Stimulated activated effector memory CD8-positive, alpha-beta T cell treated with anti-CD3 and anti-CD28 coated beads, Interleukin-12 subunit alpha, Interleukin-12 subunit beta, amount 100 ng/mL, for 72 hours (primary cell): Measurements from ENCODE around the gene RBM23.
A peak's percentile ranks its signal among the peaks of the same experiment; 100 is the strongest.
"Not testable (repeated sequence)": the region's sequence is repeated elsewhere in the genome, so short reads cannot be mapped to it uniquely, and the experiment has no call there.

Experiments
- ATAC-seq: fragments of 150-1000 bp; cut with Tn5 transposase; 2 replicates; pipeline ENCODE4 v1.10.0; 2021
- DNase-seq, 2 donors: peaks; one replicate each; pipeline ENCODE4 v3.0.0; 2021 to 2022; ENCODE audit warnings: low spot score in 2 of 2
- H3K27ac Mint-ChIP-seq: one replicate; pipeline ENCODE4 v1.8.0; 2022; ENCODE audit warnings: mild to moderate bottlenecking, mixed read lengths
- H3K36me3 Mint-ChIP-seq: one replicate; pipeline ENCODE4 v1.8.0; 2022; ENCODE audit warnings: mild to moderate bottlenecking, mixed read lengths
- H3K4me1 Mint-ChIP-seq: one replicate; pipeline ENCODE4 v1.8.0; 2022; ENCODE audit warnings: mixed read lengths
- H3K4me3 Mint-ChIP-seq: one replicate; pipeline ENCODE4 v1.8.0; 2022; ENCODE audit warnings: mild to moderate bottlenecking, mixed read lengths
- H3K9me3 Mint-ChIP-seq: one replicate; pipeline ENCODE4 v1.8.0; 2022; ENCODE audit warnings: mixed read lengths

The RBM23 gene

DNA sequence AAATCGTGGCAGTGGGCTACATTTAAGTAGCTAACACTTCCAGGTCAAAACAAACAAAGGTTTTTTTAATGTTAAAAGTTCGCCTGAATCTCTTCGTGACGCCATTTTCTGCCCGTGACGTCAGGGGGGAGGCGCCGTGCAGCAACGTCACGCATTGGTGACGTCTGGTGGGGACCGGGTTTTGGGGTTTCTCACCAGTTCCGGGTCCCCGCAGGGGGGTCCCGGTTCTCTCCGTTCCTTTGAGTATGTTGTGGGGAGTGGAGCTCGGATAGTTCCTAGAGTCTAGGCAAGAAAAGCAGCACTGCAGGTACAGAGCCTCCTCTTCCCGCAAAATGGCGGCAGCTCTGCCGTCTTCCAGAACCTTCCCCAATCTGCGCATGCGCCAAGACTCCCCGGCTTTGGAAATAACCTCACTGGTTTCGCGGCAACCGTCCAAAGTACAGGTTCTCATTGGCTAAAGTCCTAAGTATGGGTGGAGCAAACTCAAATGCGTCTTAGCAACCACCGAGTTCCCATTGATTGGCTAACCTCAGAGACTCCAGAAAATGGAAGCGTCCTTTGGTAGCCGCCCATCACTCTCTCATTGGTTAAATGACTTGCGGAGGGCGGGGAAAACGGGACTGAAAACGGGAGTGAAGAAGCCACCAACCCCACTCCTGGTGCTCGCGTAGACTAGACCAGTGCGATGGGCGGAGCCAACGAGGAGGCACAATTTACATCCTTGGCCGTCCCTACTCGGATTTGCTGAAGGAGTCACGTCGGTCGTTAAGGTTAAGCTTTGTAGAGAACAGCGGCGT, at the start of gene RBM23:
Gene RBM23 (minus strand): TSS at position 346 of the 797 bp plus-strand sequence.
- DNase-seq (peak; percentile 99 to 100), ATAC-seq (peak; percentile 95)
- H3K27ac Mint-ChIP-seq, result peak within 1 kb of the TSS; percentile 100
- H3K4me3 Mint-ChIP-seq, result peak within 1 kb of the TSS; percentile 93
- H3K9me3 Mint-ChIP-seq, result no peaks in the 10 kb centered on the region
- peaks cover 98% of the 10 kb centered on the region for H3K36me3 Mint-ChIP-seq
- H3K4me1 Mint-ChIP-seq, result peaks cover 20% of the 10 kb centered on the region

DNA sequence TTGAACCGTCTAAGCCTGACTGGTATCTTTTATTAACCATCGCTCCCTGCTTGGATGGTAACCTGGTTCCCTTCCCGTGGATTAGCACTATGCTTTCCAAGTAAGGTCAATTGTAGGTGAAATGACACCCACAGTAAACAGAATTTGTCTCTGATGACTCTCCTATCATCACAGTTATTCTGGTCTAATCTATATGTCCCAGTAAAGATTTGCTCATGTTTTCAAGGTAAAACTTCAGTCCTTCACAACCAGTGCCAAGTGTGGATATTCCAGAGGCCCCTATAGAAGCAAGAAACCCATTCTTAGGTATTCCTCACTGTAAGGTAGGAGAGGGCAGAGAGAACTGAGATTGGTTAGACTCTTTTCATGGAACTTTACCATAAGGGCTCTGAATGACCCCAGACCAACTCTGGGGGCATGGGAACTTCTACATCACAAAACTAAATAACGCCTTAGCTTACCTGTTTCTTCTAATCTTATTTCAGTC, 47.9 kb upstream of the RBM23 start:
- no peaks in the 10 kb centered on the region for H3K9me3 Mint-ChIP-seq
- H3K36me3 Mint-ChIP-seq, result no peaks in the 10 kb centered on the region
- no peak for DNase-seq
- no peaks in the 10 kb centered on the region for H3K4me1 Mint-ChIP-seq
- no peak overlapping the region for H3K4me3 Mint-ChIP-seq
- no peak overlapping the region for H3K27ac Mint-ChIP-seq
- no peak for ATAC-seq

DNA sequence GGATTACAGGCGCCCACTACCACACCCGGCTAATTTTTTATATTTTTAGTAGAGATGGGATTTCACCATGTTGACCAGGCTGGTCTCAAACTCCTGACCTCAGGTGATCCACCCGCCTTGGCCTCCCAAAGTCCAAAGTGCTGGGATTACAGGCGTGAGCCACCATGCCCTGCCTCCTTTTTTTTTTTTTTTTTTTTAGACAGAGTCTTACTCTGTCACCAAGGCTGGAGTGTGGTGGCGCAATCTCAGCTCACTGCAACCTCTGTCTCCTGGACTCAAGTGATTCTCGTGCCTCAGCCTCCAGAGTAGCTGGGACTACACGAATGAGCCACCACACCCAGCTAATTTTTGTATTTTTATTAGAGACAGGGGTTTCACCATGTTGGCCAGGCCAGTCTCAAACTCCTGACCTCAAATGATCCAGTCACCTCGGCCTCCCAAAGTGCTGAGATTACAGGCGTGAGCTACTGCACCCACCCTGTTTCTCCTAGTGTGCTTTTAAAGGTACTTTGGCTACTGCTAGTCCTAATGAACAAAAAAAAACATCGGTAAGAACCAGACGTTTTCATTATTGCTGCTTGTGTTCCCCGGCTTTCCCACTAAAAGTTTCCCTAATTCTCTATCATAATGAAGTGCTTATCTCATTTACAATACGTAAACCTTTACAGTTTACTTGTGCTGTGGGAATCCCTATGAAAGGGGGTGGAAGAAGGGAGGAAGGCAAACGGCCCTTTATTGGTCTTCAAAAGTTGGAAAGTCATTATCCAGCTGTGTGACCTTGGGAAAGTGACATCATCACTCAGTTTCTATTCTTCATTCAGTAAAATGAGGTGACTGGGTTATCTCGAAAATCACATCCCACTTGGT, 47.2 kb upstream of the RBM23 start:
- not testable (repeated sequence) for ATAC-seq, DNase-seq, H3K9me3 Mint-ChIP-seq, H3K4me1 Mint-ChIP-seq, H3K36me3 Mint-ChIP-seq, H3K27ac Mint-ChIP-seq, H3K4me3 Mint-ChIP-seq

DNA sequence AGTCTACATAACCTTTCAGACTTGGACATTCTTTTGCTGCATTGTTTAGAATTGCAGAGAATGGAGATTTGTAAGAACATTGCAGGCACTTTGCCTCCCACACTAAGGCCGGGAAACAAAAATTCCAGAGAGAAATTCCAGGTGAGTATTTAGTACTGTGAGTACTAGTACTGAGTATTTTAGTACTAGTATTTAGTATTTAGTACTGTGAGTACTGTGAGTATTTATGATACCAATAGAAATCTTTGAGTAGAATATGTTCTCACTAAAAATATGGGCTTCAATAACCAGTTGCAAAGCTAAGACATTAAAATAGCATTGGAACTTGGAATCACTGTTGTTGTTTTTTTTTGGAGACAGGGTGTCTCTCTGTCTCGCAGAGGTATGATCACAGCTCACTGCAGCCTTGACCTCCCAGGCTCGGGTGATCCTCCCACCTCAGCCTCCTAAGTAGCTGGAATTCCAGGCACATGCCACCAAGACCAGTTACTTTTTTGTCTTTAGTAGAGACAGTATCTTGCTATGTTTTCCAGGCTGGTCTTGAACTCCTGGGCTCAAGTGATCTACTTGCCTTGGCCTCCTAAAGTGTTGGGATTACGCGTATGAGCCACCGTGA, 43.2 kb upstream of the RBM23 start:
- no peaks in the 10 kb centered on the region for H3K4me1 Mint-ChIP-seq
- H3K4me3 Mint-ChIP-seq, result no peak overlapping the region
- no peaks in the 10 kb centered on the region for H3K36me3 Mint-ChIP-seq
- DNase-seq (no peak), ATAC-seq (no peak)
- H3K27ac Mint-ChIP-seq, result no peak overlapping the region
- no peaks in the 10 kb centered on the region for H3K9me3 Mint-ChIP-seq

DNA sequence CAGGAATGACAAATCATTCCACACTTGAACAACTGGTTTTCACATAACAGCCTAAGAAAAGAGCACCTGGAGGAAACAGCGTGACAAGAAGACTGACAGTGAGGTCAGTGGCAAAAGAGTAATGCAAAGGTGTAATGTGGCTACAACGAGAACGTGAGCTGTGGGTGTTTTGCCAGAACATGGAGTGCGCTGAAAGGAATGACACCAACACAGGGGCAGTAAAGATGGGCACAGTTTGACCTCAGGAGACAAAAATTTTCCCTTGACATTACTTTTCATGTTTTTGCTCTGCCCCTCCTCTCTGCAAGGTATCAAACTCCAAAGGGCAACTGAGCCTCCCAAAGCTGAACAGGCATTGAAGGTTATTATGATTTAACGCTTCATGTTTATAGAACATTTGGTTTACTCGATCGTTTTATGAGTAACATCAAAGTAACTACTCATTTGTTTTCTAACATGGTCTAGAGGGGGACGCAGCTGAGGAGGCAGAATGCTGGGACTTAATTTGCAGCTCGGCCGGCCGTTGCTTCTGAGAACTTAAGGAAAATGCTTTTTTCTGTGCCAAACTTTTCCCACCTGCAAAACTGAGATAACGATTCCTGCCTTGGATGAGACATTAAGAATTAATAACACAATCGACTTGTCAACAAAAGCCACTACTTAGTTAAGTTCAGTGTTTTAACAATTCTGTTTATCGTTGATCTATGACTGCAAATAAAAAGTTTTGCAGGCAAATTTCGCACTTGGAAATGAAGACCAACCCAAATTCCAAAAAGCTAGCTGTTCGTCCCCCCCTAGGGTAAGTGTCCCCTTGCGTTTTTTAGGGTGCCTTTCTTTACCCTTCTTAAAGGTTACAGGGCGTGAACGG, 37.0 kb upstream of the RBM23 start:
- Mint-ChIP-seq H3K27ac (peak overlapping the region; percentile 93), H3K4me3 (peak overlapping the region; percentile 89), H3K9me3 (no peaks in the 10 kb centered on the region), H3K4me1 (peaks cover 13% of the 10 kb centered on the region), H3K36me3 (peaks cover 41% of the 10 kb centered on the region)
- no peak for DNase-seq
- ATAC-seq, result no peak

DNA sequence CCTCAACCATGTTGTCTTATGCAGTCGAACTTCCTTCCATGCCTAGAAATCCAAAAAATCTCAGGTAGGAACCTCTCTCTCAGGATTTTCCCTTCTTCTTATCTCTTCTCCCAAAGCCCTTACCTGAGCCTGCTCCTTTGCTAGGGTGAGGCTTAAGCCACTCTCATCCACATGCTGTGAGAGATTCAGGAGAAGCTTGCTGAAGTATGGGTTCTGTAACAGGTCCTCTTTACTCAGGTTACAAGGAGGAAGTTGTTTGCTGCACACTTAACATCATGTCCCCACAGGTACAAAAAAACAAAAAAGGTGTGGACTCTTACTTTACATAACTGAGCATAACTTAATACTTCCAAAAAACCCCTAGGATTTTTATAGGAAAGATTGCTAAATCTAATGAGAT, 33.5 kb upstream of the RBM23 start:
- Mint-ChIP-seq H3K27ac (no peak overlapping the region), H3K36me3 (peaks cover 76% of the 10 kb centered on the region), H3K4me1 (peaks cover 13% of the 10 kb centered on the region), H3K4me3 (no peak overlapping the region), H3K9me3 (no peaks in the 10 kb centered on the region)
- ATAC-seq (no peak), DNase-seq (no peak)

DNA sequence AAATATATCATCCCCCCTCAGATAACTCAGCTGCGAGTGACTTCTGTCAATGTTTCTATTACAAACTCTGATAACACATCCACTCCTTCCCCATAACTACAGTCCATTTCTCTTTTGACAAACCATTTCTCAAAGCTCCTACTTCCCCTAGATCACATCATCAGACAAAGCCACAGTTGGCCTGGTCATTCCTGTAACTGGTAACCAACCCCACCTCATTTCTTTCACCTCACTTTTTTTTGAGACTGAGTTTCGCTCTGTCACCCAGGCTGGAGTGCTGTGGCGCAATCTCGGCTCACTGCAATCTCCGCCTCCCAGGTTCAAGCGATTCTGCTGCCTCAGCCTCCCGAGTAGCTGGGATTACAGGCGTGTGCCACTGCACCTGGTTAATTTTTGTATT, 32.8 kb upstream of the RBM23 start:
- not testable (repeated sequence) for H3K27ac Mint-ChIP-seq, H3K4me3 Mint-ChIP-seq, ATAC-seq, H3K9me3 Mint-ChIP-seq, DNase-seq
- Mint-ChIP-seq H3K4me1 (peaks cover 13% of the 10 kb centered on the region), H3K36me3 (peaks cover 82% of the 10 kb centered on the region)

DNA sequence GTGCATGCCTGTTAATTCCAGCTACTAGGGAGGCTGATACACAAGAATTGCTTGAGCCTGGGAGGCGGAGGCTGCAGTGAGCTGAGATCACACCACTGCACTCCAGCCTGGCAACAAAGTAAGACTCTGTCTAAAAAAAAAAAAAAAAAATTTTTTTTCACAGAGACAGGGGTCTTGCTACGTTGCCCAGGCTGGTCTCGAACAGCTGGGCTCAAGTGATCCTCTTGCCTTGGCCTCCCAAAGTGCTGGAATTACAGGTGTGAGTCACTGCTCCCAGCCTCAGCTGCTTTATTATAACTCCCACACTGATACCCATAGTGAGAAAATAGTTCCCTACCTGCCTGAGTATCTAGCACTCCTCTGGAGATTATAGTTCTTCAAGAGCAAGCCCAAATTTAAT, 26.7 kb upstream of the RBM23 start:
- ATAC-seq, result no peak

DNA sequence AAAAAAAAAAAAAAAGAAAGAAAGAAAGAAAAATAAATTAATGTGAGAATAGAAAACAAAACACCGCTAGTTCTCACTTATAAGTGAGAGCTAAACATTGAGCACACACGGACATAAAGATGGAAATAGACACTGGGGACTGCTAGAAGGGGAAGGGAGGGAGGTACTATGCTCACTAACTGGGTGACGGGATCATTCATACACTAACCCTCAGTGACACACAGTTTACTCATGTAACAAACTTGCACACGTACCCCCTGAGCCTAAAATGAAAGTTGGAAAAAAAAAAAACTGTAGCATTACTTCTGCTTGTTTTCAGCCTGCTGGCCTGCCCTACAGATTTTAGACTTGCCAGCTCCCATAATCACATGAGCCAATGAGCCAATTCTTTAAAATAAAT, 20.7 kb upstream of the RBM23 start:
- Mint-ChIP-seq H3K27ac (no peak overlapping the region), H3K4me3 (no peak overlapping the region), H3K36me3 (peaks cover 21% of the 10 kb centered on the region), H3K4me1 (no peaks in the 10 kb centered on the region), H3K9me3 (no peaks in the 10 kb centered on the region)
- DNase-seq (no peak), ATAC-seq (no peak)

More for the DNA sequence above, 26.7 kb upstream of the RBM23 start:
- no peak for DNase-seq
- Mint-ChIP-seq H3K27ac (no peak overlapping the region), H3K4me3 (no peak overlapping the region), H3K4me1 (no peaks in the 10 kb centered on the region), H3K9me3 (no peaks in the 10 kb centered on the region), H3K36me3 (peaks cover 67% of the 10 kb centered on the region)

DNA sequence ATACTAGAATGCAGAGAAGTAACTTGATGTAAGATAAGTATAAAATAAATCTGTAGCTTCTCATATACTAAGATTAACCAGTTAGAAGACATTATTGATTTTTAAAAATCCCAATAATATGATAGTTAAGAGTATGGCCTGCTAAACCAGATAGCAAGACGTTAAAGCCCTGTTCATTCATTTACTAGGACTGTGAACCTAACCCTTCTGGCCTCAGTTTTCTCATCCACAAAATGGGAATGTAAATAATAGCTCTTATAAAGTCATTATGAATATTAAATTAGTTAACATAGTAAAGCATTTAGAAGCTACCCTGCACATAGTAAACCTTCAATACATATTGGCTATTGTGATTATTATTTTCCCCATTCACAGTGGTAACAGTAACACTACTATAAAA, 16.2 kb upstream of the RBM23 start:
- no peak overlapping the region for H3K27ac Mint-ChIP-seq
- DNase-seq (no peak), ATAC-seq (no peak)
- H3K4me1 Mint-ChIP-seq, result no peaks in the 10 kb centered on the region
- H3K4me3 Mint-ChIP-seq, result no peak overlapping the region
- no peaks in the 10 kb centered on the region for H3K9me3 Mint-ChIP-seq
- peaks cover 11% of the 10 kb centered on the region for H3K36me3 Mint-ChIP-seq

DNA sequence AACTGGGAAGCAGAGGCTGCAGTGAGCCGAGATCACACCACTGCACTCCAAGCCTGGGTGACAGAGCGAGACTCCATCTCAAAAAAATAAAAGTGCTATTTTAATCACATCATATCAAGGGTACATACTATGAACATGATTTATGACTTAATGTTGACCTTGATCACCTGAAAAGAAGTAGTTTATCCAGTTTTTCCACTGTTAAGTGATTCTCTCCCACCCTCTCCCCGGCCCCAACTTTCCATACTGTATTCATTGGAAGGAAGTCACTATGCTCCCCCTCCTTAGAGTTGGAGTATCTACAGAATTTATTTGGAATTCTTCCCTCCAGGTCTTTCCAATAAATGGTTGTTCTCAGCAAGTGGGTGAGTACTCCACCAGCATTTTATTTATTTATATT, 13.2 kb upstream of the RBM23 start:
- peaks cover 20% of the 10 kb centered on the region for H3K36me3 Mint-ChIP-seq
- H3K9me3 Mint-ChIP-seq, result no peaks in the 10 kb centered on the region
- peaks cover 4% of the 10 kb centered on the region for H3K4me1 Mint-ChIP-seq
- no peak overlapping the region for H3K4me3 Mint-ChIP-seq
- no peak for DNase-seq
- no peak overlapping the region for H3K27ac Mint-ChIP-seq
- no peak for ATAC-seq

DNA sequence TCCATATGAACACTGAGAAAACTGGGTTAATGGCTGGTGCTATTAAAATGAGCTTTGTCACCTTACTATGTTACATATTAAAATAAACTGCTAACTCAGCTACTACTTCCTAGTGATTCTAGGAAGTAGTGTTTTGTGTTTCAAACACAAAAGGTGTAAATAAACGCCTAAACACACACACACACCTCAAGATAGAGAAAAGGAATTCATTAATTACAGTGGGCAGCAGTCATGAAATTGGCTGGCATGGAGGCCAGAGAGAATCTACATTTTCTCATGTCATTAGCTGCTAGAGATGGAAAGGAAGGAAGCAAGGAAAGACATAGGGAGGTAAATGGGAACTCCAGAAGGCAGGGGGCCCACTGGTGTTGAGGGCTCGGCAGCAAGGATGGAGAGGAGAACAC, 11.0 kb upstream of the RBM23 start:
- H3K36me3 Mint-ChIP-seq, result peaks cover 31% of the 10 kb centered on the region
- no peaks in the 10 kb centered on the region for H3K9me3 Mint-ChIP-seq
- no peak overlapping the region for H3K4me3 Mint-ChIP-seq
- H3K27ac Mint-ChIP-seq, result no peak overlapping the region
- ATAC-seq (no peak), DNase-seq (no peak)
- peaks cover 12% of the 10 kb centered on the region for H3K4me1 Mint-ChIP-seq

DNA sequence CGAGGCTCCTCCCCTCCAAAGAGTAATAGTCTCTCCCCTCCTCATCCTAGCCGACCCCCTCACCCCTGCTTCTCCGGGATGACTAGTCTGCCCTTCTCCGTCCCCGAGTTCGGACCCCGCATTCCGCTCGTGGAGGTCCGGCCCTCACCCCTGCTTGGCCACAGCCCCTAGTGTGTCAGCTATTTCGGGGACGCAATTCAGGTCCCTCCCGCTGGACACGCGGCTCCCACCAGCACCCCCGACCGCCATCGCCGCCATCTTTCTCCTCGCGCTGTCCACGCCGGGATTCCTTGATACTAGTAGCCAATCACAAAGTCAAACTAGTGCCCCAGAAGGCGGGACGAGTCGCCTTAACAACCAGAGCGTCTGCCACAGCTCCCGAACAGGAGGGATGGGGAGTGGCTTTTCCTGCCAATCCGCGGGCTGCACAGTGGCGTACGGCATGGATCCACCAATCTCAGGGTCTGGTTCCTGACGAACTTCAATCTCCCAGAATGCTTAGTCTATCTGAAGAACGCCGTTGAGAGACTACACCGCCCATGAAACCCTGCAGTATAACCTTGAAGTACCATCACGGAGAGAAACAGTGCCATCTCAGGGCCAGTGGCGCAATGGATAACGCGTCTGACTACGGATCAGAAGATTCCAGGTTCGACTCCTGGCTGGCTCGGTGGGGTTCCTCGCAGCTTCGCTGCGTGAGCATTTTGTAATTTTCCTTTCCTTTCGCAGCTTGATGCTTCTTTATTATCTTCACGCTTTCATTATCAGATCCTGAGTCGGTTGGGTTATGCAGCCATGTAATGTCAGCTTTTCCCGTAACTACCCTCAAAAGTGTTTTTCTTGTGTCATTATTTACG, 10.4 kb upstream of the RBM23 start, which contains the start of gene PRMT5:
Gene PRMT5 (minus strand): TSS at position 273 of the 857 bp plus-strand sequence. CDS start 15 bp downstream, at position 258.
- Mint-ChIP-seq H3K27ac (no peak within 1 kb of the TSS), H3K4me1 (peaks cover 12% of the 10 kb centered on the region), H3K36me3 (peaks cover 37% of the 10 kb centered on the region), H3K4me3 (no peak within 1 kb of the TSS), H3K9me3 (no peaks in the 10 kb centered on the region)
- peak; percentile 96 for ATAC-seq
- peak; percentile 96 to 99 for DNase-seq
